Measurements from ENCODE around the gene ERC1. TPM values are rescaled to one million over a fixed set of nuclear protein-coding genes. Genes with fewer than 3 reads are reported as not detected.

Gene ERC1
- polyA plus RNA-seq, 6 donors from 2014 or later = 6.9 to 26.2 (median 17.9) TPM

DNA sequence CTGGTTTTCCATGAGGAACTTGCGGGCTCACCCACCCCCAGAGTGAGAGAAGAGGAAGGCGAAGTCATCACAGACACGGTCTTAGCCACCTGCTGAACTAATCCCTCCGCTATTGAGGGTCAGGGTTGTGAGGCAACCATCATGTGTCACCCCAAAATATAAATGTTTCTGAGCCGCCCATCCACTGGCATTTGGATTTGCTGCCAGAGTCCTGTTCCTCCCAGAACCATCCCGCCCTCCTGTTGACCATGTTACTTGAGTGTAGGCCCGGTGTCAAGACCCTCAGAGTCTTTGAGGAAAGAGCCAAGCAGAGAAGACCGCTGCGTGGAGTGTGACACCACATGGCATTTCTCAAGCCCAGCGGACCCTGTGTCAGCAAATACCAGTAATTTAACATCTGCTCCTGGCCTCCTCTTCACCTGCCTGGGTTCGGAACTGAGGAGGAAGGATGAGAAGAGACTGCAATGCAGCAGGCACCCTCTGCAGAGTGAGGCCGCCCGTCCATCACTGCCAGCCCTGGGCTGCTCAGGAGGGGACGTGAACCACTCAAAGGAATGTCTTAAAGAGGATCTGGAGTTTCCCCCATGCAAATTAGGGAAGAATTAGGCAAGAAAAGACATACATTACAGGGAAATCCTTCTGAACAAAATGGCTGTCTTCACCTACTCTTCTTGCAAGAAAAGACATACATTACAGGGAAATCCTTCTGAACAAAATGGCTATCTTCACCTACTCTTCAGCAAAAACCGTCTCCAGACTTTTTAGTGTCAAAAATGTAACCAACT is 502.9 kb downstream of the ERC1 start:
- Mint-ChIP-seq H3K9me3 (peaks cover 0 to 1% (median 0%) of the 10 kb centered on the region in 7 donors), H3K27ac (peak overlapping the region in 2 of 6 donors; percentile 37 to 62), H3K4me3 (no peak overlapping the region), H3K27me3 (no peaks in the 10 kb centered on the region), H3K36me3 (peaks cover 18 to 28% of the 10 kb centered on the region in 2 donors), H3K4me1 (peaks cover 0 to 2% (median 1%) of the 10 kb centered on the region in 3 donors)
- DNase-seq = no peak
- no peak for ATAC-seq (ENCODE audit: low read depth in 2 of 2)

GRCh38 chr12:1494856-1495255 is 503.8 kb downstream of the ERC1 start:
- DNase-seq (no peak), ATAC-seq (ENCODE audit: low read depth in 2 of 2) (no peak)
- peak overlapping the region in 1 of 6 donors; percentile 70 for H3K27ac Mint-ChIP-seq
- H3K9me3 Mint-ChIP-seq = peaks cover 0 to 1% (median 0%) of the 10 kb centered on the region in 7 donors
- H3K4me3 Mint-ChIP-seq = no peak overlapping the region
- H3K36me3 Mint-ChIP-seq = peaks cover 10 to 28% of the 10 kb centered on the region in 2 donors
- H3K4me1 Mint-ChIP-seq = no peaks in the 10 kb centered on the region
- H3K27me3 Mint-ChIP-seq = no peaks in the 10 kb centered on the region

- DNase-seq = no peak
- H3K4me1 Mint-ChIP-seq = no peaks in the 10 kb centered on the region
- no peak for ATAC-seq (ENCODE audit: low read depth in 2 of 2)
- no peak overlapping the region for H3K4me3 Mint-ChIP-seq
- H3K27ac Mint-ChIP-seq = peak overlapping the region in 1 of 6 donors; percentile 47
- no peaks in the 10 kb centered on the region for H3K27me3 Mint-ChIP-seq
- peaks cover 6 to 14% of the 10 kb centered on the region in 2 donors for H3K36me3 Mint-ChIP-seq
- H3K9me3 Mint-ChIP-seq = peaks cover 0 to 1% (median 0%) of the 10 kb centered on the region in 7 donors
Observed at GRCh38 chr12:1496162-1496900, 505.3 kb downstream of the ERC1 start.

GRCh38 chr12:1497161-1497560 is 506.1 kb downstream of the ERC1 start:
- ATAC-seq (ENCODE audit: low read depth in 2 of 2) (no peak), DNase-seq (no peak)
- Mint-ChIP-seq H3K36me3 (peaks cover 0 to 6% of the 10 kb centered on the region in 2 donors), H3K4me3 (no peak overlapping the region), H3K4me1 (no peaks in the 10 kb centered on the region), H3K9me3 (peaks cover 0 to 1% (median 0%) of the 10 kb centered on the region in 7 donors), H3K27ac (no peak overlapping the region), H3K27me3 (peaks cover 0 to under 1% (median 0%) of the 10 kb centered on the region in 3 donors)

GRCh38 chr12:1498199-1498740 is 507.2 kb downstream of the ERC1 start:
- no peak for DNase-seq
- Mint-ChIP-seq H3K27ac (peak overlapping the region in 1 of 6 donors; percentile 28), H3K4me1 (no peaks in the 10 kb centered on the region), H3K4me3 (peak overlapping the region in 1 of 8 donors; percentile 52), H3K27me3 (peaks cover 5 to 12% (median 9%) of the 10 kb centered on the region in 3 donors), H3K9me3 (peaks cover 0 to 1% (median 0%) of the 10 kb centered on the region in 7 donors), H3K36me3 (no peaks in the 10 kb centered on the region)
- no peak for ATAC-seq (ENCODE audit: low read depth in 2 of 2)

GRCh38 chr12:1499351-1499750 is 508.3 kb downstream of the ERC1 start:
- ATAC-seq (ENCODE audit: low read depth in 2 of 2) = no peak
- H3K36me3 Mint-ChIP-seq = no peaks in the 10 kb centered on the region
- H3K27me3 Mint-ChIP-seq = peaks cover 9 to 20% (median 20%) of the 10 kb centered on the region in 3 donors
- no peak for DNase-seq
- H3K9me3 Mint-ChIP-seq = peaks cover 0 to 1% (median 0%) of the 10 kb centered on the region in 7 donors
- peaks cover 3 to 4% (median 4%) of the 10 kb centered on the region in 3 donors for H3K4me1 Mint-ChIP-seq
- no peak overlapping the region for H3K4me3 Mint-ChIP-seq
- H3K27ac Mint-ChIP-seq = peak overlapping the region in 1 of 6 donors; percentile 20

- Mint-ChIP-seq H3K27ac (no peak overlapping the region), H3K4me3 (no peak overlapping the region)
Observed at GRCh38 chr12:1500095-1500801, 509.2 kb downstream of the ERC1 start.

GRCh38 chr12:1501001-1501400 is 510.0 kb downstream of the ERC1 start:
- Mint-ChIP-seq H3K36me3 (no peaks in the 10 kb centered on the region), H3K27ac (peak overlapping the region in 1 of 6 donors; percentile 33), H3K4me1 (peaks cover 8 to 10% (median 9%) of the 10 kb centered on the region in 3 donors), H3K27me3 (peaks cover 19 to 33% (median 27%) of the 10 kb centered on the region in 3 donors), H3K4me3 (no peak overlapping the region), H3K9me3 (peaks cover 0 to 1% (median 0%) of the 10 kb centered on the region in 7 donors)
- DNase-seq (no peak), ATAC-seq (ENCODE audit: low read depth in 2 of 2) (no peak)

More at GRCh38 chr12:1500095-1500801, 509.2 kb downstream of the ERC1 start:
- no peaks in the 10 kb centered on the region for H3K36me3 Mint-ChIP-seq
- no peak for DNase-seq
- ATAC-seq (ENCODE audit: low read depth in 2 of 2) = no peak
- H3K27me3 Mint-ChIP-seq = peaks cover 18 to 29% (median 27%) of the 10 kb centered on the region in 3 donors
- H3K4me1 Mint-ChIP-seq = peaks cover 8 to 10% (median 9%) of the 10 kb centered on the region in 3 donors
- peaks cover 0 to 1% (median 0%) of the 10 kb centered on the region in 7 donors for H3K9me3 Mint-ChIP-seq

DNA sequence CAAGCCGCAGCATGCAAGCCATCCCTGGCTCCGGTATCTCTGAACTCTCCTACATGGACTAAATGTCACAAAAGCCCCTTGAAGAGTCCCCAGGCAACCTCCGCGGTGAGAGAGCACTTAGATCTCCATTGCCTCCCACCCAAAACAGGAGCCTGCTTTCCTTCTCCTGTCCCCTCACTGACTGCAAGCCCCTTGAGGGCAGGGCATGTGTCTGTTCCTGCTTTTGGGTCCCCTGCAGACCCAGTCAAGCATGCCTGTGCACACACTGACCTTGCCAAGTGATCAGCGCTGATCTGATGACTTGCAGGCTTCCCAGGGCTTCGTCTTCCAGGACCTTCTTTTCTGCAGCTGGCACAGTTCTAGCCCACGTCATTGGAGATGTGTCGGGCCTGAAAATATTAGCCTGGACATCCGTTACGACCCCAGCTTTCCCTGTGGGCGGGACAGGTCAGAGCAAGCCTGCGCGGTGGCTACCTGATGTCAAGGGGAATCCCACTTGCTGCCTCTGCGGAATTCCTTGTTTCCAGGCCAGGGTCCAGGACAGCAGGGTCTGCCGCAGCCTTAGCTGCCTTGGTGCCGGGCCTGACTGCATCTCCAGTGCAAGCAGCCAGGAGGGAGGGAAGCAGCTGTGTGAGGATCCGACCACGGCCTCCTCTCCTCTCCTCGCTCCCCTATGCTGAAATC is 510.8 kb downstream of the ERC1 start:
- no peak for DNase-seq
- Mint-ChIP-seq H3K4me1 (peaks cover 8 to 10% (median 9%) of the 10 kb centered on the region in 3 donors), H3K4me3 (no peak overlapping the region), H3K27ac (no peak overlapping the region), H3K36me3 (no peaks in the 10 kb centered on the region), H3K27me3 (peaks cover 27 to 33% (median 32%) of the 10 kb centered on the region in 3 donors), H3K9me3 (peaks cover 0 to 1% (median 0%) of the 10 kb centered on the region in 7 donors)
- no peak for ATAC-seq (ENCODE audit: low read depth in 2 of 2)

GRCh38 chr12:1502379-1502720 is 511.3 kb downstream of the ERC1 start:
- peaks cover 0 to 1% (median 0%) of the 10 kb centered on the region in 7 donors for H3K9me3 Mint-ChIP-seq
- no peak for DNase-seq
- no peak overlapping the region for H3K4me3 Mint-ChIP-seq
- no peaks in the 10 kb centered on the region for H3K36me3 Mint-ChIP-seq
- no peak for ATAC-seq (ENCODE audit: low read depth in 2 of 2)
- H3K4me1 Mint-ChIP-seq = peaks cover 8 to 10% (median 9%) of the 10 kb centered on the region in 3 donors
- H3K27ac Mint-ChIP-seq = no peak overlapping the region
- peaks cover 27 to 33% (median 32%) of the 10 kb centered on the region in 3 donors for H3K27me3 Mint-ChIP-seq

DNA sequence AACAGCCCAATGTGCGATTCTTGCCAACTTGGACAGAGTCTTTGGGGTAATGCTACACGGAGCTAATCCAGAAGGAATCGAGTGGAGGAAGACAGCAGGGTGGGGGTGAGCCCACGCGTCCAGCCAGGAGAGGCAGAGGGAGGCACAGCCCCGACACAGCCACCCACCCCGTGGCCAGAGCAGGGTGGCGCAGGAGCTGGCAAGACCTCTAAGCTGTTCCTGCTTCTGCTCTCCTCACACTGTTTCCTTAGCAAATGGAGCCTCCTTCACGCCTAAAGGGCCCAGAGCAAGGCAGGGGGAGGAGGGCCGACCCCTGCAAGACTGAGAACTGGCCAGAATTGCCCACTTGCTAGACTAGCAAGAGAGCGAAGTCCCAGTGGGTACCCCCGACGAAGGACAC is 511.8 kb downstream of the ERC1 start:
- Mint-ChIP-seq H3K4me3 (no peak overlapping the region), H3K27me3 (peaks cover 27 to 33% (median 32%) of the 10 kb centered on the region in 3 donors), H3K4me1 (peaks cover 8 to 10% (median 9%) of the 10 kb centered on the region in 3 donors), H3K36me3 (no peaks in the 10 kb centered on the region), H3K27ac (no peak overlapping the region), H3K9me3 (peaks cover 0 to 1% (median 0%) of the 10 kb centered on the region in 7 donors)
- no peak for DNase-seq
- no peak for ATAC-seq (ENCODE audit: low read depth in 2 of 2)

- Mint-ChIP-seq H3K36me3 (no peaks in the 10 kb centered on the region), H3K4me3 (no peak overlapping the region), H3K4me1 (peaks cover 8 to 10% (median 9%) of the 10 kb centered on the region in 3 donors), H3K27ac (no peak overlapping the region), H3K27me3 (peaks cover 27 to 33% (median 32%) of the 10 kb centered on the region in 3 donors), H3K9me3 (no peaks in the 10 kb centered on the region)
- no peak for DNase-seq
- ATAC-seq (ENCODE audit: low read depth in 2 of 2) = no peak
Observed at GRCh38 chr12:1503281-1503711, 512.3 kb downstream of the ERC1 start.

All from naive B cell (primary cell).